Measurements from ENCODE around the gene PPP1R16B.
"Not testable (repeated sequence)": the region's sequence is repeated elsewhere in the genome, so short reads cannot be mapped to it uniquely, and the experiment has no call there.

PPP1R16B gene

DNA sequence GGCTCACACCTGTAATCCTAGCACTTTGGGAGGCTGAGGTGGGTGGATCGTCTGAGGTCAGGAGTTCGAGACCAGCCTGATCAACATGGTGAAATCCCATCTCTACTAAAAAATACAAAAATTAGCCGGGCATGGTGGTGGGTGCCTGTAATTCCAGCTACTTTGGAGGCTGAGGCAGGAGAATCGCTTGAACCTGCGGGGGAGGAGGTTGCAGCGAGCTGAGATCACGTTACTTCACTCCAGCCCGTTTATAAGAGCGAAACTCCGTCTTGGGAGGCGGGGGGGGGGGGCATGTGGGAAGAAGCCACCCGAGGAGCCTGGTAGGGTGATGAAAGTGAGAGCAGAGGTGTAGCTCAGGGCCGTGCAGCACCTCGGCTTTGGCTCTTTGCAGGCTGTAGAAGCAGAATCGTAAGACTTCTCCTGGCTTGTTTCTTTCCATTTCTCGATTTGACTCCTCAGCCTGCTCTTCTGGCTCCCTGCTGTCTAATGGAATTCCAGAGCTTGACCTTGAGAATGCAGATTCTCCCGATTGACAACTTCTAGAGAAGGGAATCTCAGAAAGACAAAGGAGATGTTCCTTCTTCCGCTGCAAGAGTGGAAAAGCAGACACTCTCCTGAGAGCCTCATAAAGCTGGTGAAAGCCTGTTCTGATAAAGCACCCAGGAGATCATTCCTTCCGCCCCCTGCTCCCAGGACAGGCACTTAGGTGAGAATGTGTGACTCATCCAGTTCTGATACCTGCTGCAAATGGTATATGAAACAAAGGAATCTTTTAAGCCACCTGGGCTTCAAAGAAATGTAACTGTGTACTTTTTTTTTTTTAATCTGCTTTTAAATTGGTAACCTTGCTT, 26.0 kb upstream of the PPP1R16B start:
- Mint-ChIP-seq H3K27ac (peak overlapping the region; percentile 43), H3K4me1 (peaks cover 8% of the 10 kb centered on the region), H3K36me3 (peaks cover 21% of the 10 kb centered on the region), H3K4me3 (no peak overlapping the region), H3K9me3 (no peaks in the 10 kb centered on the region)
- ATAC-seq: no peak
- no peak for DNase-seq (ENCODE audit: low spot score in 2 of 2)

DNA sequence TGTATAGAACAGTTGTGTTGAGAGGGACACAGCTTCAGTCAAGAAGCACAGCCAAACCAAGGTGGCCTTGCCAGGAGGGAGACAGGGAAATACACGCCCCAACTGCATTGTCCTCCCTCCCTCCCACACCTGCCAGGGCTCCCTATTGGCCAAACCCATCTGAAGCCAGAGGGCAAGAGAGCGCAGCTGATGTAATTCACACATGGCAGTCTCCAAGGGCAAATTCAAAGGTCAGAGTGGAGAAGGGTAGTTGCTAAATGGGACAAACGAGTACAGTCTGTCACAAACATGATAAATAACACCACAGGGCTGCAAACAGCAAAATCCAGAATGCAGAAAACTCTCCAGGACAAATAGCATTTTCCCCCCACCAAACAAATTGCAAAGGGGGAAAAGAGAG, 23.2 kb upstream of the PPP1R16B start:
- ATAC-seq (no peak), DNase-seq (ENCODE audit: low spot score in 2 of 2) (no peak)
- Mint-ChIP-seq H3K4me3 (no peak overlapping the region), H3K4me1 (no peaks in the 10 kb centered on the region), H3K27ac (no peak overlapping the region), H3K36me3 (peaks cover 10% of the 10 kb centered on the region), H3K9me3 (no peaks in the 10 kb centered on the region)

DNA sequence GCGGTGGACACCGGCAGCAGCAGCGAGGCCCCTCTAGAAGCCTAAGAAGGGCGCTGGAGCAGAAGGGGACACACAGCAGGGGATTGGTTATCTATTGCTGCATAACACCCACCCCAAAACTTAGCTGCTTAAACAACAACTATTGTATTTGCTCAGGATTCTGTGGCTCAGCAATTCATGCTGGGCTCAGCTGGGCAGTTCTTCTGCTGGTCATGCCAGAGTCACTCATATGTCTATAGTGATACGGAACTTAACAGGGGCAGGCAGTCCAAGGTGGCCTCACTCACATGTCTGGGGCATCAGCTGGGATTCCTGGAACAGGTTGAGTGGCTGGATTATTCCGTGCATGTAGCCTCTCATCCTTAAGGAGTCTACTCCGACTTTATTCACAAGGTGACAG, 17.6 kb upstream of the PPP1R16B start:
- H3K27ac Mint-ChIP-seq: no peak overlapping the region
- no peaks in the 10 kb centered on the region for H3K4me1 Mint-ChIP-seq
- ATAC-seq: no peak
- no peak overlapping the region for H3K4me3 Mint-ChIP-seq
- H3K9me3 Mint-ChIP-seq: no peaks in the 10 kb centered on the region
- H3K36me3 Mint-ChIP-seq: no peaks in the 10 kb centered on the region
- no peak for DNase-seq (ENCODE audit: low spot score in 2 of 2)

DNA sequence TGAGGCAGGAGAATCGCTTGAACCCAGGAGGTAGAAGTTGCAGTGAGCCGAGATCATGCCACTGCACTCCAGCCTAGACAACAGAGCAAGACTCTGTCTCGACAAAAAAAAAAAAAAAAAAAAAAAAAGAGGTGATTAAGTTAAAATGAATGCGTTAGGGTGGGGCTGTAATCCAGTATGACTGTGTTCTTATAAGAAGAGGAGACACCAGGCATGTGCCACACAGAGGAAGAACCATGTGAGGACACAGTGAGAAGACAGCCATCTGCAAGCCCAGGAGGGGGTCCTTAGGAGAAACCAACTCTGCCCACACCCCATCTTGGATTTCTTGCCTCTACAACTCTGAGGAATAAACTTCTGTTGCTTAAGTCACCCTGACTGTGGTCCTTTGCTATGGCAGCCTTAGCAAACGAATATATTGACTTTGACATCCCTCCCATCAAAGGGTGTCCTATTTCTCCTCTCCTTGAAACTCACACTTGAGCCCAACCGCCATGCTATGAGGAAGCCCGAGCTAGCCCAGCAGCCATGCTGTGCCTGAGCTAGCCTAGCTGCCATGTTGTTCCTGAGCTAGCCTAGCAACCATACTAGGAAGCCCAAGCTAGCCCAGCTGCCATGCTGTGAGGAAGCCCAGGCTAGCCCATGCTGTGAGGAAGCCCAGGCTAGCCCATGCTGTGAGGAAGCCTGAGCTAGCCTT, 15.8 kb upstream of the PPP1R16B start:
- Mint-ChIP-seq H3K4me3 (no peak overlapping the region), H3K4me1 (no peaks in the 10 kb centered on the region), H3K9me3 (no peaks in the 10 kb centered on the region), H3K36me3 (no peaks in the 10 kb centered on the region), H3K27ac (no peak overlapping the region)
- DNase-seq (ENCODE audit: low spot score in 2 of 2) (no peak), ATAC-seq (no peak)

DNA sequence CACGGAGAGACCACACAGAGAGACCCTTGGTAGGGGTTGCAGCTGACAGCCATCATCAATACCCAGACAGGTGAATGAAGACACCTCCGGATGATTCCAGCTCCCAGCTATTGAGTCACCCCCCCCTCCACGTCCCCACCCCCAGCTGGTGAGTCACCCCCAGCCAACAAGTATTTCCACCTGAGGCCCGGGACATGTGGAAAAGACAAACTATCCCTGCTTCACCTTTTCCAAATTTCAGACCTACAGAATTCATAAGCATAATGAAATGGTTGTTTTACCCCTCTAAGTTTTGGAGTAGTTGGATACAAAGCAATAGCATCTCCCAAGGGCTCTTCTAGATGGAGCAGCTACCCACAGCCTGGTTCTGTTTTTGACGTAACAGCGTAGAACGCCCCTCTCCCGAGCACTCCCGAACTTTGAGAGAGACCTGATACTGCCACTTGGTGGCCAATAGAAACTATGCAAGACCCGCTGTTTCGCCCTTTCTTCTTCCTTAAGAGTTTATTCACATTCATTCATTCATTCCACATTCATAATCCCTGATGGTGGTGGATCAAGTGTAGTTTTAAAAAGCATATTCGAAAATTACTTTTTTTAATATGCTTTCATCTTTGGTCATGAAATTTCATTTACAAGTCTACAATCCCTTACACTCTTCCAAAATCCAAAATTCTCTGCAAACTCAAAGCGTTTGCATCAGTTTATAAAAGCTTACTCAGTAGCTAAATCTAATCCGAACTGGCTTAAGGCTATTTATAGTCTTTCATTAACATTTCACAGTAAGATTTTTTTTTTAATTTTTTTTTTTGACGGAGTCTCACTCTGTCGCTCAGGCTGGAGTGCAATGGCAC, 15.1 kb upstream of the PPP1R16B start:
- no peak for ATAC-seq
- Mint-ChIP-seq H3K4me1 (no peaks in the 10 kb centered on the region), H3K9me3 (no peaks in the 10 kb centered on the region), H3K27ac (no peak overlapping the region), H3K36me3 (no peaks in the 10 kb centered on the region), H3K4me3 (no peak overlapping the region)
- DNase-seq (ENCODE audit: low spot score in 2 of 2): no peak

DNA sequence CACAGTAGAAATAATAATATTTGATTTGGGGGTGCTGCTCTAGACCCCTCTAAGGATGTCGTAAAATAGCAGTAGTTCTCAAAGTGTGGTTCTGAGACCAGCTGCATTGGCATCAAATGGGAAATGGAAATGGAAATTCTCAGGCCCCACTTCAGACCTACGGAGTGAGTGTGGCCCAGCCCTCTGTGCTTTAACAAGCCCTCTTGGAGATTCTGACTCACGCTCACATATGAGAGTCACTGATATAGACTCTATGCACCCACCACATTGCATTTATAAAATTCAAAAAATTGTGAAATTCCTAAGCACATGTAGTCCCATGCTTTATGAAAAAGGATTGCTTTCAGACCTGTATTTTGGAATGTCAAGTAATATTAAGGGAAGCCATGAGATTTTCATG, 14.2 kb upstream of the PPP1R16B start:
- Mint-ChIP-seq H3K36me3 (no peaks in the 10 kb centered on the region), H3K4me1 (no peaks in the 10 kb centered on the region), H3K27ac (no peak overlapping the region), H3K4me3 (no peak overlapping the region), H3K9me3 (no peaks in the 10 kb centered on the region)
- DNase-seq (ENCODE audit: low spot score in 2 of 2): no peak
- ATAC-seq: no peak

DNA sequence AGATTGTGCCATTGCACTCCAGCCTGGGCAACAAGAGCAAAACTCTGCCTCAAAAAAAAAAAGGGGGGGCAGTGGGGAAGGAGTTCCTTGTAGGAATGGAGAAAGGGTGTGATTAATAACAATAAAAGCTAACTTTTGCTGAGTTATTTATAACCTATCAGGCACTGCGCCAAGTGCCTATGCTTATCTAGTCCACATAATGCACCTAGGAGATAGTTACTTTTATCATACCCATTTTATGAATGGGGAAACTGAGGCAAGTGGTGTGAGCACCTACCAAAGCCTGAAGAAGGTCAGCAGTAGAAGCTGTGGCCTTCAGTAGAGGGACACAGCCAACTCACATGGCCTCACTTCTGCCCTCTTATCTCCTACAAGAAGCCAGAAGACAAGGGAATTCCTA, 13.6 kb upstream of the PPP1R16B start:
- no peak for ATAC-seq
- H3K27ac Mint-ChIP-seq: no peak overlapping the region
- no peaks in the 10 kb centered on the region for H3K9me3 Mint-ChIP-seq
- no peaks in the 10 kb centered on the region for H3K36me3 Mint-ChIP-seq
- H3K4me3 Mint-ChIP-seq: no peak overlapping the region
- no peaks in the 10 kb centered on the region for H3K4me1 Mint-ChIP-seq
- no peak for DNase-seq (ENCODE audit: low spot score in 2 of 2)

DNA sequence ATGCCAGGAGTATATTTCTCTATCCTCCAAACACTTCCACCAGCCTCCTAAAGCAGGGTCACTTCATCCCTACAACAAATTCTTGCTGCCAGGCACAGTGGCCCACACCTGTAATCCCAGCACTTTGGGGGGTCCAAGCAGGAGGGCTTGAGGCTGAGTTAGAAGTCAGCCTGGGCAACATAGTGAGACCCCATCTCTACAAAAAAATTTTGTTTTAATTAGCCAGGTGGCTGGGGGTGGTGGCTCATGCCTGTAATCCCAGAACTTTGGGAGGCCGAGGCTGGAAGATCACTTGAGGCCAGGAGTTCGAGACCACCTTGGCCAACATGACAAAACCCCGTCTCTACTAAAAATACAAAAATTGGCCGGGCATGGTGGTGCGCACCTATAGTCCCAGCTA, 11.4 kb upstream of the PPP1R16B start:
- DNase-seq (ENCODE audit: low spot score in 2 of 2); ATAC-seq; H3K27ac Mint-ChIP-seq; H3K36me3 Mint-ChIP-seq; H3K4me1 Mint-ChIP-seq; H3K4me3 Mint-ChIP-seq; H3K9me3 Mint-ChIP-seq: not testable (repeated sequence)

DNA sequence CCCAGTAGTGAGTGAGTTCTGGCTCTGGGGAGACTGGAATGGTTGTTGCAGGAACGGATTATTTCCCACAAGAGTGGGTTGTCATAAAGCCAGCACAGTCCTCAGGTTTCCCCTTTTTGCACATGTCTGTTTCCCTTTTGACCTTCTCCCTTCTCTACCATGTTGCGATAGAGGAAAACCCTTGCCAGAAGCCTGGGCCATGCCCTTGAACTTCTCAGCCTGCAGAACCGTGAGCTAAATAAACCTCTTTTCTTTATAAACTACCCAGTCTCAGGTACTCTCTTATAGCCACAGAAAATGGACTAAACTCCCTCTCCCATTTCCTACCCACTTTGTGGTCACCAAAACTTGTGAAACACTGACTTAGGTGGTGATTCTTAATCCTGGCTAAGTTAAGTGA, 7.2 kb upstream of the PPP1R16B start:
- peaks cover 4% of the 10 kb centered on the region for H3K9me3 Mint-ChIP-seq
- H3K4me1 Mint-ChIP-seq: peaks cover 14% of the 10 kb centered on the region
- H3K4me3 Mint-ChIP-seq: no peak overlapping the region
- no peak overlapping the region for H3K27ac Mint-ChIP-seq
- DNase-seq (ENCODE audit: low spot score in 2 of 2): no peak
- ATAC-seq: no peak
- no peaks in the 10 kb centered on the region for H3K36me3 Mint-ChIP-seq

DNA sequence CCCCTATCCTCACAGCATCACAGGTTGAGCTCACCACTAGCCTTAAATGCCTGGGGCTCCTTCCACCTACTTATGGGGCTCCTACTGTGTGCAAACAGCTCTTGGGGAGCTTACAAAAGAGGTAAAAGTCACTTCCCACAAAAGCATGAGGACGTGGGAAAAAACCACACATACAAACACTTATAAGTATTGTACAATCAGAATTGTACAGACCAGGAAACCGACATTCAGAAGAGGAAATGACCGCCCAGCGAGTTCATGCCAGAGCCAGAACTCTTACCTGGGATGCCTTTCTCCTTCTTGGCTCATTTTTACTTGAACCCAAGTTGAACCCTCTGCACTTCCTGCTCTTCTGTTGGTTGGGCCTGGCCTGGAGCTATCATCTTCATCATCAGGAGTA, 6.3 kb upstream of the PPP1R16B start:
- no peak overlapping the region for H3K4me3 Mint-ChIP-seq
- no peak for DNase-seq (ENCODE audit: low spot score in 2 of 2)
- ATAC-seq: no peak
- H3K9me3 Mint-ChIP-seq: peaks cover 4% of the 10 kb centered on the region
- H3K4me1 Mint-ChIP-seq: peaks cover 21% of the 10 kb centered on the region
- no peak overlapping the region for H3K27ac Mint-ChIP-seq
- no peaks in the 10 kb centered on the region for H3K36me3 Mint-ChIP-seq

DNA sequence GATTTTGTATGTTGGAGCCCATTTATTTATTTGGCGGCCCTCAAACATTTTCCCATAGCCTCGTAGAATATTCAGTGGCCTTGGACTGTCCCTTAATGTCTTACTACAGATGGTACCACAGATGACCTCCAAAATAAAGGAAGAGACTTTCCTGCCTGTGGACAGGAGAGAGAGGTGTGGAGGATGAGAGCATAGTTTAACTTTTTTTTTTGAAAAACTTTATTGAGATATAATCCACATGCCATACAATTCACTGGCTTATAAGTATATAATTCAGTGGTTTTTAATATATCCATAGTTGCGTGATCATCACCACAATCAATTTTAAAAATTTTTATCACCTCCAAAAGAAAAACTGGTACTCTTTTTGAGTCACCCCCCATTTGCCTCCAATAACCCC, 4.6 kb upstream of the PPP1R16B start:
- Mint-ChIP-seq H3K4me1 (peaks cover 33% of the 10 kb centered on the region), H3K27ac (no peak overlapping the region)
- no peak for ATAC-seq

DNA sequence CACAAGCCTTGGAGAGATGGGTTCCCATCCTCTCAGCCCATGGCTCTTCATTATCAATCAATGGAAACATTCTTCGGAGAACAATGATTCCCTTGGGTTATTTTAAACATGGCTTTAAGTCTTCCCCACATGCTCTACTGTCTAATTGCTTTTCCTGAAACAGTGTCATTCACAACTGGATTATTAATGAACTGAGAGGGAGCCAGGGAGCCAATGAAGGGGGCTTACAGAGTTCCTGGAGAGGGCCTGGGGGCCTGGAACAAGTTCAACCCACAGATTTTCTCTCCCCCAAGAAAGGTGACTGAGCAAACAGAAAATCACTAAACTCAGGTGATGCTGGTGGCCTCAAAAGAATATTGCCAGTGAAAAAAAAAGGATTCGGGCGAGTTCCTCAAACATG, 1.3 kb upstream of the PPP1R16B start:
- Mint-ChIP-seq H3K27ac (peak overlapping the region; percentile 96), H3K4me1 (peaks cover 44% of the 10 kb centered on the region), H3K36me3 (peaks cover 23% of the 10 kb centered on the region), H3K4me3 (peak overlapping the region; percentile 98), H3K9me3 (no peaks in the 10 kb centered on the region)
- ATAC-seq (no peak), DNase-seq (ENCODE audit: low spot score in 2 of 2) (no peak)

More for the DNA sequence above, 4.6 kb upstream of the PPP1R16B start:
- Mint-ChIP-seq H3K36me3 (no peaks in the 10 kb centered on the region), H3K9me3 (peaks cover 4% of the 10 kb centered on the region), H3K4me3 (no peak overlapping the region)
- DNase-seq (ENCODE audit: low spot score in 2 of 2): no peak

DNA sequence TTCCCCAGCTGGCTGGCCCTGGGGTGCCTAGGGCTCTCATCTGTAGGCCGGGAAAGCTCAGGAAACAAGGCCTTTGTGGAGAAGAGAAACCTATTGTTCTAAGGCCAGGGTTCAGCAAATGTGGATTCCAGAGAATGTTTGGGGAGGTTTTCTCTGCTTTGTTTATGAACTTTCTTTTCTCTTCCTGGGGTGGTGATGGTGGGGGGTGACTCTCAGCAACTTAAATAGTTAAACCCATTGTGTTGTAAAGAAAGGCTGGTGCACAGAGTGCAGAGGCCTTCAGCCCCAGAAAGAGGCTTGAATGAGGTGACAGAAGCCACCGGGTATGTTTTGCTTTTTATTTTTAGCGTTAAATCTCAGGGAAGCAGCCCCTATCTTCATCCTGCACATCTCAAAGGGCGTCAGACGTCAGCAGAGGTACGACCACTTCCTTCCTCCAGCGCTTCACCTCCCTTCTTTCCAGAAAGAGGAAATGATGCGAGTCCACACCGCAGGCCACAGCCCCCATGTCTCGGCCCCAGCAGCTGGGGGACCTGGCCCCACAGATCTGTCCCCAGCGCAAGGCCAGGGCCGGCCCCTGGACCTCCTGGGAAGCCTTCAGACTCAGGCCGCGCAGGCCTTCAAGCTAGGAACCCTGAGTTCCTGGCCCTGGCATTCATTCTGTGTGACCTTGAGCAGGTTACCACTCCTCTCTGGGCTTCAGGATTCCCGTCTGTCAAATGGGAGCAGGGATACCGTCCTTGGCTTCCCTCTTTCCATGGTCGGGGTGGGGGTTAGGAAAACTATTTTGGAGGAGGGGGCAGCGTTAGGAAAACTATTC, 605 bp upstream of the PPP1R16B start:
- ATAC-seq (peak; percentile 74), DNase-seq (ENCODE audit: low spot score in 2 of 2) (peak; percentile 51 to 90)
- H3K4me3 Mint-ChIP-seq: peak overlapping the region; percentile 98
- H3K27ac Mint-ChIP-seq: peak overlapping the region; percentile 96
- H3K9me3 Mint-ChIP-seq: no peaks in the 10 kb centered on the region
- H3K36me3 Mint-ChIP-seq: peaks cover 30% of the 10 kb centered on the region
- peaks cover 47% of the 10 kb centered on the region for H3K4me1 Mint-ChIP-seq

DNA sequence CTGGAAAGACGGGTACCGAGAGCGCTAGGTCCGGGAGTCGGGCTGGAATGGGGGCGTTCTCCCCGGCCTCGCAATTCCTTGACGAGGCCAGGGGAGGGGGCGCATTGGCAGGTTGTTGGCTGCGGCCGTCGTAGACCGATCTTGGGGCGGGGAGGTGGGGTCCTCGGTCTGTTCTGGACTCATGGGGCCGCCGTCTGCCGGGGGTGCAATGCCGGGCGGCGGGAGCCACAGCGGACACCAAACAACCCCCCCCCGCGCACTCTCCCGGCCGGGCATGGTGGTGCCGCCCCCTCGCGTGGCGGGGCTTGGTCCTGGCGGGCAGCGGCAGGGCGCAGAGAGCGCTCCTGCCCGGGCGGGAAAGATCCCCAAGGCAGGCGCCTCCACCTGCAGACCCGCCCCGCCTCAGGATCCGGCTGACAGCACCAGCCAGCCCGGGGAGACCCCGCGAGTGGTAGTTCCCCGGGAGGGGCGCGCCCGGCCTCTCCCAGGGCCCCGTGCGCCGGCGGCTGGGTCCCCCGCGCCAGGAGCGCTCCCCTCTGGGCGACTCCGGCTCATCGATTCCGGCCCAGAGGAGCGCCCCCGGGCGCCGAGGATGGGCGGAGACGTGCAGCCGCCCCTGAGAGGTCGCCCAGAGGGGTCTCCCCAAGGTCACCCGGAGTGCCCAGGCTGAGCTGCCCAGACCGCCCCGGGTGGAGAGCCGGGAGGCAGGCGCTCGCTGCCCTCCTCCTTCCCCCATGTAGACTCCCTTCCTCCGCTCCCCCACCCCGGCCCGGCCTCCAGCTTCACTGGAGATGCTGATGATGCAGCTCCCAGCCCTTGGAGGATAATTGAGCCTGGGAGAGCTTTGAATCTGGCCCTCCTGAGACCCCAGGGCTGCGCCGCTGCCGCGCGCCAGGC, 709 bp downstream of the PPP1R16B start:
- Mint-ChIP-seq H3K4me1 (peaks cover 60% of the 10 kb centered on the region), H3K36me3 (peaks cover 43% of the 10 kb centered on the region), H3K4me3 (peak overlapping the region; percentile 98), H3K27ac (peak overlapping the region; percentile 98), H3K9me3 (no peaks in the 10 kb centered on the region)
- DNase-seq (ENCODE audit: low spot score in 2 of 2) (peak; percentile 33 to 81), ATAC-seq (peak; percentile 45)

Data from stimulated activated effector memory CD8-positive, alpha-beta T cell treated with anti-CD3 and anti-CD28 coated beads, Interleukin-12 subunit alpha, Interleukin-12 subunit beta, amount 100 ng/mL, for 72 hours (primary cell).